HG03280 (cell line): Measurements from ENCODE around the gene MRPS15.
"Not testable (repeated sequence)": the region's sequence is repeated elsewhere in the genome, so short reads cannot be mapped to it uniquely, and the experiment has no call there.

Experiments used
- ATAC-seq: cut with Tn5 transposase; IDR thresholded peaks from one replicate; pipeline ENCODE4 v1.9.1; 2021; ENCODE audit warnings: mild to moderate bottlenecking, moderate library complexity; ENCODE audit not compliant: unreplicated experiment

The MRPS15 gene

DNA sequence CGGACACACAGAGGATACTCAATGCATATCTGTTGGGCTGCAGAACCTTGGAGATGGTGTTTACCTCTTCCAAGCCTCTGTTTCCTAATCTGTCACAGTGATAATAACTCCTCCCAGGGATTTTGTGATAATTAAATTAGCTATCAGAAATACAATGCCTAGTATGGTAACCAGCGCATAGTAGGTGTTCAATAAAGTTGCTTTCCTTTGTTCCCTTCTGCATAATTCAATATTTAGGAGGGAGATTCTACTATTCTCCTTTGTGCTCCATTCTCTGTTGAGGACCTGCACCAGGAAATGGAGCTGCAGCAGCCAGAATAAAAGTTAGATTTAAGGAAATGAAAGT, 21.9 kb upstream of the MRPS15 start:
- ATAC-seq: no peak

DNA sequence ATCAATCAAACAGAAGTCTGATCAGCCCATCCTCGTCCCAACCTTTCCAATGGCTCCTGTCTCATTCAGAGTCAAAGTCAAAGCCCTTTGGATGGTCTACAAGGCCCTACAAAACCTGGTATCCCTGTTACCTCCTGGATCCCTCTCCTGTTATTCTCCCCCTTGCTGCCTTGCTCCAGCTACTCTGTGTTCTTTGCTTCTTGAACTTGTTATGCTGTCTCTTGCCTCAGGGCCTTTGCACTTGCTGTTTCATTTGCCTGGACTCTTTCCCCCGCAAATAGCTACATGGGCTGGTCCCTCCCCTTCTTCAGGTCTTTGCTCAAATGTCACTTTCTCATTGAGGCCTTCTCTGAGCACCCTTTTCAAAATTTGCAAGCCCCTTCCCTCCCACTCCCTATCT, 19.9 kb upstream of the MRPS15 start:
- ATAC-seq: no peak

DNA sequence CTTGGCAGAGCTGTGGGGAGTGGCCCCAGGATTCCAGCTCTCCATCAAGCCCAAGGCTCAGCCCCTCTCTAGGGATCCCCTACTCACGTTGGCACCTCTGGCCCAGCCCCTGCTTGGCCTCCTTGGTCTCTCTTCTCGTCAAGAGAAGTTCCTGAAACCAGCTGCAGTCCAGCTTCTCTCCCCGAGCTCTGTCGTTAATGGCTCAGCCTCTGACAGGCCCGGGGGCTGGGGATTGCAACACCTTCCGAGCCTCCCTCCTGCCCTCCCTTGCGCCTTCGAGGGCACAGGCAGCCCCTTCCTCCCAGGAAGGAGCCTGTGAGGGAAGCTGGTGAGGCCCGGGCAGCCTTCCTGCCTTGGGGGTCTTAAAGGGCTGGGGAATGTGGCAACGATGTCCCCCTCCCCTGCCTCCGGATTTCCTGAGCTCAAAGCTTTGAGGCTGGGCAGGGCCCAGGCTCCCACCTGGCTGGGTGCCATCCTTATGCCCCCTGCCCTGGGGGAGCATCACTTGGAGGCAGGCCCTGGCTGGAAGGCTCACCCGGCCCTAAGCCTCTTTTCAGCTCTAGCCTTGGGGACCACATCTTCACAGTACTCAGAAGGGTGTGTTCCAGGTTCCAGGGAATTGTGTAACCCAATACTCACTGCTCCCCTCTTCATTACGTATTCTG, 18.7 kb upstream of the MRPS15 start, which contains the start of gene CSF3R:
Gene CSF3R, minus strand, starts transcription at position 190 of the 665 bp plus-strand sequence. CDS start 3,417 bp downstream, outside the sequence.
- ATAC-seq: no peak

DNA sequence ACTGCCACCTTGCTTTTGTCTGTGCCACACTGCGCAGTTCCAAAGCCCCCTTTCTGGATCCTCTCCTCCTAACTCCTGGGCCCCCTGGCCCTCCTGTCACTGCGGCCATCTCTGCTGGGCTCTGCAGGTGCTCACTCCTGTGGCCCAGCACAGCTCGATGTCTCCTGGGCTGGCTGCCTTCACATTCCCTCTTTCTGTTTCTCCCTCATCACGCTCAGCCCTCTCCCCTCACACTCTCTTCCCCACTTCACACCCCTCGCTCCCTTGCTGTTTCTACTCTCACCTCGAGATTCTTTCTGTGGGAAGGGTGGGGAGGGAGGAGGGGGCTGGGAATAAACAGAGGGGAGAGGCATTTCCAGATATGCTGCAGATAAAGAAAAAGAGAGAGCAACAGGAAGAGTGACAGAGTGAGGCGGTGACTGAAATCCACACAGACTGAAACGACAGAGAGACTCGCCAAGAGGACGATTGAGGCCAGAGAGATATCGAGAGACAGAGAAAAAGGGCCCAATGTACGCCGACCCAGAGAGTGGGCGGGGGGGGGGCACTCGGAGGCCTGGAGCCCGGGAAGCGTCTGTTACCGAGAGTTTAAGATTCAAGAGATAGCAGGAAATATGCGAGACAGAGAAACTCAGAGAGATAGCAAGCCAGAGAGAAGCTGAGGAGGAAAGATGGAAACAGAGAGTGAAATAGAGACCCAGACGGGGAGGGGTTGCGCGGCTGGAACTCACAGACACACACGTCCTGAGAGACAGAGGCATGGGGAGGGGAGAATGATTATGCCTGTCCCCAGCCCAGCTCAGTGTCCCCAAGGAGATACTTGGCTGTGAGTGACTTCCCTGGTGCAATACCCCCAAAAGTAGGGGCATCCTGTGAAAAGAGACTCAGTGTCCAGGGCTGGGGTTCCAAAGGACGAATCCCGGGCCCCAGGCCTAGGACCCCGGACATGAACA, 17.9 kb upstream of the MRPS15 start:
- ATAC-seq: no peak

DNA sequence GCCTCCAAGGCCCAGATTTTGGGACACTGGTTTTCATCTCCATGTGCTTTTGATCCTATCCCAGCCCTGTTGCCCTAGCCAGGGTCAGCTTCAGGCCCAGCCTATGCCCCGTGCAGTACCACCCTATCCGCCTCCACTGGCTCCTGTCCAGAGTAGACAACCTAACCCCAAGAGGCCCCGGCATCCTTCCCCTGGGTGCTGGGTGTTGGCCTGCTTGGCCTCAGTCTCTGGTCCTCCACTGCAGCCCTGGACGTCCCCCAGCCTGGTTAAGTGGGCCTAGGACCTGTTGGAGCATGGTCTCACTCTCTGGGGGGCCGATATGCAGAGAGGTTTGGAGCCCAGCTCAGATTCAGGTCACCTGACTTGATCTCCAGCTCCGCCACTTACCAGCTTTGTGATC, 16.9 kb upstream of the MRPS15 start:
- ATAC-seq: no peak

DNA sequence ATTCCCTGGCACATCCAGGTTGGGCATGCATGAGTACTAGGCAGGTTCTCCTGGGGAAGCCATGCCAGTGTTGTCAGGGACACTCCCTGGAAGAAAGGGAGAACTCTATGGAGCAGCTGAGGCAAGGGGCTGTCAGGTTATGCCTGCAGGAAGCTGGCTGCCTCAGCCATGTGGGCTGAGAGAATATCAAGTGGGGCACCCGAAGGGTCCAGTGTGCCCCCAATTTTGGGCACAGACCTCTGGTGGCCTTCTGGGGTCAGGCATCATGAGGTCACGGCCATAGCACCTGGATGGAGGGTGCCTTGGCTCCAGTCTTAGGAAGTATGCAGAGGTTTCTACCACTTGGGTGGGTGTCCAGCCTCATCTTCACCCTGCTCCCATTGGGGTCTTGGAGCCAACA, 16.0 kb upstream of the MRPS15 start:
- no peak for ATAC-seq

DNA sequence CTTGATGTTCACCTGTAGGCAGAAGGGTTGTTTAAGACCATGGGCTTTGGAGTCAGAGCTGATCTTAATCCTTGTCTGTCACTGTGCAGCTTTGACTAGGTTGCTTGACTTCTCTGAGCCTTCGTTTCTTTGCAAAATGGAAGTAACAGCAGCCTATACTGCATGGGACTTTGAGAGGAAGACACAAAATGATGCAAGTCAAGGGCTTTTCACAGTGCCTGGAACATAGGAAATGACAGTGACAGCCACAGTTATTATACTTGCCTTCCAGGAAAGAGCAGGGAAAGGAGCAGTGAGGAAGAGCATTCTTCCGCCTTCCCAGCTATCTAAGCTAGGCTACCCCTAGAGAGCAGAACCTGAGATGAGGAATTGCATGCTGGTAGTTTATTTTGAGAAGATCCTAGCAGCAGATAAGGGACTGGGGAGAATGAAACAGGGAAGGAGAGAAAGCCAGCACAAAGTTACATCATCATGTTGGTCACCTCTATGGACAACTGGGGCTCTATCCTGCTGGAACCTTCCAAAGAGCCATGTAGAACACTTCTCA, 15.4 kb upstream of the MRPS15 start:
- ATAC-seq: no peak

DNA sequence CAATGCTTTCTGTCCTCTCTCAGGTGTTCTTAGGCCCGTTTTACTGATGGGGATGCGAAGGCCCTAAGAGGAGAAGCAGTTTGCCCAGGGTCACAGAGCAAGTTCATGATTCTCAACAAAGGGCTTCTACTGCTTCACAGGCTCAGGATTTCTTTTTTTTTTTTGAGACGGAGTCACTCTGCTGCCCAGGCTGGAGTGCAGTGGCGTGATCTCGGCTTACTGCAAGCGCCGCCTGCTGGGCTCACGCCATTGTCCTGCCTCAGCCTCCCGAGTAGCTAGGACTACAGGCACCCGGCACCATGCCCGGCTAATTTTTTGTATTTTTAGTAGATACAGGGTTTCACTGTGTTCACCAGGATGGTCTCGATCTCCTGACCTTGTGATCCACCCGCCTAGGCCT, 13.4 kb upstream of the MRPS15 start:
- ATAC-seq: not testable (repeated sequence)

DNA sequence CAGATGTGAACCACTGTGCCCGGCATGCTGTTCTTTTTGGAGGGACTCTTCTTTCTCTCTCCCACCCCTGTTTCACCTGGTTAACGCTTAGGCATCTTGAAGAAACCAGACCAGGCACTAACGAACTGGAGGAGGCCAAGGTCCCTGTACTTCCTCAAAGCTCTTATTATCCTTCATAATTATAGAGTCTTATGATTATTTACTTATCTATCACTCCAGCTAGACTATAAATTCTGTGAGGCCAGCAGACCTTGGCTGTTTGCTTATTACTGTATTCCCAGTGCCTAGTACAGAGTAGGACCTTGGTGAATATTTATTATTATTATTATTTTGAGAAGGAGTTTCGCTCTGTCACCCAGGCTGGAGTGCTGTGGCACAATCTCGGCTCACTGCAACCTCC, 12.8 kb upstream of the MRPS15 start:
- ATAC-seq: no peak

DNA sequence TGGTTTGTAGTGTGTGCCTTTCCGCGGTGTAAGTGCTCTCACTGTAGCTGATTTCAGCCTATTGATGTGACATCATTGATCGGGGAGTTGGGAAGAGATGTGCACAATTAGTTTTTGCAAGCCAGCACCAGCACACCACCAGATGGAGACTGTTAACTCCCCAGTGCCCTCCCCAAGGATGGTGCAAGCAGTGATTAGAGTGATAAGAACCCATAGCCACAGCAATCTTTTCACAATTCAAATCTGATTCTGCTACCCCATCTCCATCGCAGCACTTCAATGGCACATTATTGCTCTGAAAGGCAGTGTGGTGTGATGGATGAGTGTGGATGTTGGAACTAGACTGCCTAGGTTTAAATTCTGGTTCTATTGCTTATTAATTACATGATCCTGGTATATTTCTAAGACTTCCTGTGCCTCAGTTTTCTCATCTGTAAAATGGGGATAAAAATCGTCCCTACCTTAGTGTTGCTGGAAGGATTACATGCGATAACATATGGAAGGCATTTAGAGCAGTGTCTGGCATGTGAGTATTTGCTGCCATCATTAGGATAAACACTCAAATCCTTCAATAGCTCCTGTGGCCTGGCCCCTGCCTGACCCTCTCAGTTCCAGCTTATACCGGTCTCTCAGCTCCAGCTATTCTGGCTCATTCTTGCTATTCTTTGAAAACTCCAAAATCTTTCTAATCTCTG, 11.9 kb upstream of the MRPS15 start:
- no peak for ATAC-seq

DNA sequence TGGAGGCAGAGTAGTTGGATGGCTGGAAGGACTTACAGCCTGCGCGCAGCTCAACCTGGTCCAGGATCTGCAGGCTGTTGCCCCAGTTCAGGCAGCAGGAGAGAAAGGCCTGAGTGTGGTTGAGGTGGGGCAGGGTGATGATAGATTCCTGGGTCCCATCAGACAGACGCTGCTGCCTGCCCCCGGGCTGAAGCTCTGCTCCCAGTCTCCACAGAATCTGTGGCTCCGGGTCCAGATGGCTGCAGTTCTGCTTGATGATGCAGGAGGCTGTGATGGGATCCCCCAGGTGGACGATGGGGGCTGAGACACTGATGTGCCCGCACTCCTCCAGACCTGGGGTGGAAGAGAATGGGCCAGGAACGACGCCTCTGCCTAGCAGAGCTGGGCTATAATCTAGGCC, 11.2 kb upstream of the MRPS15 start:
- ATAC-seq: no peak

DNA sequence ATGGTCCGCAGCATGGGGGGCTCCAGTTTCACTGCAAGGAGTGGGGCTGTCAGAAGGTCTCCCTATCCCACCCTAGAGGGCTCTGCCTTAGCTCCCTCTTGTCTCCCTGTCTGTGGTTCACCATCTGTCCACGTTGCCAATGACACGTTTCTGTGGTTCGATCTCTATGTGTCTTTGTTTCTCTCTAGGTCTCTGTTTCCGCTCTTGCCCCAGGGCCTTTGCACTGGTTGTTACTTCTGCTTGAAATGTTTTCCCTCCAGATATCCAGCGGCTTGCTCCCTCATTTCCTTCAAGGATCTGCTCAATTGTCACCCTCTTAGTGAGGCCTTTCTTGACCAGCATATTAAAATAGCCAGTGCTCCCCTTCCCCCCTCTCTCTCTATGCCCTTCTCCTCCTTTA, 8.5 kb upstream of the MRPS15 start:
- no peak for ATAC-seq

DNA sequence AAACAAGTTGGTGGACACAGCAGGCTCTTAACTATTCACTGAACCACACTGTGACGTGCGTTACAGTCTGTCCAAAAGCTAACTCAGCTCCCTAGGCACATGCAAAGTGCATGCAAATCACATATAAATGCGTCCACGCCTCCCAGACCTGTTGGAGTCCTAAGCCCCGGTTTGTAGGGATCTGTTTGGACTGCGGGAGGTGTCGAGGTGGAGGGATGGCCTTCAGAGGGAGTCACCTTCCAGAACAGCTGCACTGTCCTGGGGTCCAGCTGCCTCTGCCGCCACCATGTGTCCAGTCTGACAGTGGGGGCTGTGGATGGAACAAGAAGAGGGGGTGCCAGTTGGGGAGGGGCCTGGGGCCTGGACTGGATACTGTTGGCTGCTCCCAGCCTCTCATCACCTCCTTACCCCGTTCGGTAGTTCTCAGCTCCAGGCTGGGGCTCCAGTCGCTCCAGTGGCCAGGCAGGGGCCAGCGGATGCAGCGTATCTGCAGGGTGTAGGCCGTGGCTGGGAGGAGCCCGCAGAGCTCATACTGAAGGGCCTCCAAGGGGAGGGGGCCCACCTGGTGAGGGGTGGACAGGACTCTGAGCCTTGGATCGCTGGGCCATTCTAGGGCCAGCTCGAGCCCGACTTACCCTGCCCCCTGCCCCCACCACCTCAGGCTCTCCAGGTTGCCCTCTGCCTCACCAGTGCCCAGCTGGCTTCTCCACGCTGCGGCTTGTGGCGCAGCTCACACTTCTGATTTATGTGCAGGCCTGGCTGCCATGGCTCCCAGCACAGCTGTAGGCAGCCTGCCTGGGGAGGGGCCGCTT, 7.9 kb upstream of the MRPS15 start:
- no peak for ATAC-seq

DNA sequence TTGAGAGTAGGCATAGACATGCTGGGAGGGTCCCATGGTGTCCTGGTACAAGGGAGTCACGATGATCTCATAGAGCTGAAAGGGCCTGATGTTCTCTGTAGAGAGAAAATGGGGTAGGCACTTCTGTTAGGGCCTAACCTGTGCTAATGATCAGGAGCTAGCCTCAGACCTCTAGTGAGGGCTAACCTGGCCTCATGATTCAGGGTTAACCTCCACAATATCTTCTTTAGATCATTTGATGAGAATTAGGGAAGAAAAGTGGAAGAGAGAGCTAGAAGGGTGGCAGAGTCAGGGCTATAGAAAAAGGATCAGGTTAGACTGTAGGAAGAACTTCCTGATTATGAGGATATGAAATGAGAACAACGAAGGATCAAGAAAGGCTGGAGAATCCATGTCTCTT, 5.0 kb upstream of the MRPS15 start:
- ATAC-seq: no peak

DNA sequence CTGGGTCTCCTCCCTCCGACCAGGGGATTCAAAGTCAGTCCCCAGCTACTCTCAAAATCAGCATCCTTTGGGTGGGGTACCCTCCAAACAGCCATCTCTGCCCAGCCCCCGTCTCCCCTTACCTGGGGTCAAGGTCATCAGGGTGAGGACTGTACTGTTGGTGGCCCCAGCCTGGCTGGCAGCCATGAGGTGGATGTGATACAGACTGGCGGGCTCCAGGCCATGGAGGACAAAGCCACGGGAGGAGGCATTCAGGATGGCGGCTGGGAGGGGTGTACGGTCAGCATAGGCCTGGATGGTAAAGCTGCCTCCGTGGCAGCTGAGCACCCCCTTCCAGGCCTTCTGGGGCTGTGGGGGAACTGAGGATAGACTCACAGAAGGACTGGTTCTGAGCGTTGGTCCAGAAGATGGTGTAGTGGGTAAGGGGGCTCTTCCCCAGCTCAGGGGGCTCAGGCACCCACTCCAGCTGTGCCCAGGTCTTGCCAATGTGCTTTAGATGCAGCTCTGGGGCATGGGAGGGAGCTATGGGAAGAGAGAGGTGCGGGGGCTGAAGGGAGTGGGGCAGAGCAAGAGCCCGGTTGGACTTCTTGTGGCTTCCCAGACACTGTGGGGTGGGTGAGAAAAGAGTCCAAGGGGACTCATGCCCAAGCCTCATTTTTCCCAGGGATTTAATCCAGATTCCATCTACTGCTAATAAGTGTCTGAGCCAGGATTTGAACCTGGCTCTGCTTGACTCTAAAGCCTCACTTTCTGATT, 3.7 kb upstream of the MRPS15 start:
- no peak for ATAC-seq

DNA sequence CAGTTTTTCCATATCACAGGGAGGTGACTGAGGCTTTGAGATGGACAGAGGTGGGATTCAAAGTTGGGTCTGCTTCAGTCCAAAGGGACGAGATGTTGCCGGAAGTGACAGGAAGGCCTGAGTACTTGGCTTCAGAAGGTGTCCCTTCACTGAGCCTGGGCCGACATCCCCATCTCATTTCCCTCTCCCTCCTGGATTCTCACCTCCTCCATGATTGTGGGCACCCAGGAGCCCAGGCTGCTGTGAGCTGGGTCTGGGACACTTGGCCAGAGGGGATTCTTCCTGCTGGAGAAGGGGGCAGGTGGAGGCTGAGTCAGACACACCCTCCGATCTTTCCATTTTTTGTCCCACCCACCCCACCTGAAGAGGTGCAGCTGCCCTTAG, 2.8 kb upstream of the MRPS15 start:
- no peak for ATAC-seq

DNA sequence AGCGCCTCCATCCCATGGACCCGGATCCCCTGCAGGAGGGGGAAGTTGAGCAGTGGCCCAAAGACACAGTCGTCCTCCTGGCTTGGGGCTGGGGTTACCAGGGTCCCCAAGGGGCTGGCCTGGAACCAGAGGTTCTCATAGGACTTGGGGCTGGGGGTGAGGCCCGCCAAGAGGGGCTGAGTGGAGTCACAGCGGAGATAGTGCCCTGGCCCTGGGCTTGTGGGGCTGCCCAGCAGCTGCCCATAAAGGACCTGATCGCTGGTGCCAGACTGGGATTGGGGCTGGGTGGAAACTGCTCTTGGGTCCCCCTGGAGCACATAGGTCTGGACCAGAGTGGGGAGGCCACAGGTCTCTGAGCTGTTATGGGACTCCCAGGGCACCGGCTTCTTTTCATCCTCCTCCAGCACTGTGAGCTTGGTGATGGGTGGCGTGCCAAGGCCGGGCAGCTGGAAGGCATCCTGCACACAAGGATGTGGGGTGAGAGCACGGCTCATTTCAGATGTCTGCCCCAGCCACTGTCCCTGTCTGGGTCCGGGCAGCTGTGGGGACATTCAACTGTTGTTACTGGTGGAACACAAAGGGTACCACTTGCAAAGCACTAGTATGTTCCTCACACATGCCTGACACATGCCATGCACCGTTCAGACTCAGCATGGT, 2.3 kb upstream of the MRPS15 start:
- ATAC-seq: no peak

DNA sequence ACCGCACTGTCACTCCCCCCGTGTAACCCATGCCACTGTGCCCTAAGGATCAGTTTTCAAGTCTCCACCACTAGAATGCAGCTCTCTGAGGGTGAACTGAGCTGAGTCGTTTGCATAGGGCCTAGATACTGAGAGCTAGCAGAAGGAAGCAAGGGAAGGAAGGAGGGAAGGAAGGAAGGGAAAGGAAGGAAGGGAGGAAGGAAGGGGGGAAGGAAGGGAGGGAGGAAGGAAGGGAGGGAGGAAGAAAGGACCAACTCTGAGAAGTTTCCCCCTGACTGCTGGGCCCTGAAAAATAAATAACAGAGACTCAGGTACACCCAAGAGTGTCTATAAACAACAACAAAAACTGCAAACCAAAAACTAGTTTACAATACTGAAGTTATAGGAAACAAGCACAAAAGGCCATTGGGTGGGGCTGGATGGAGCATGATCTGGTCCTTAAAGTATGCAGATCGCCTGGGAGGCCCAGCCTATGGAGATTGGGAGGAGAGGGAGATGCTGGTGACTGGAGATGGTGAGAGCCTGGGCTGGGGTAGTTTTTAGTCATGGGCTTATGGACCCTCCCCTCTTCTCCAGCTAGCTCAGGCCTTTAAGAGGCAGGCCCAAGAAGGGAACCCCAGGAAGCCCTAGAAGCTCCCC, 1.7 kb upstream of the MRPS15 start:
- ATAC-seq: no peak
